ENCODE measurements around the gene RPF1. TPM values are rescaled to one million over a fixed set of nuclear protein-coding genes. Genes with fewer than 3 reads are reported as not detected.

The RPF1 gene
- 36.1 and 39.7 TPM in 2 replicates for total RNA-seq (2021)
- long read RNA-seq, transcript RPF1-201 (9 exons, 1,385 nt): major isoform, 55 of 66 reads
- long read RNA-seq, partial matches to known transcripts: 4 of 66 reads
- long read RNA-seq, other reads (novel, unspliced or antisense): 6 of 66 reads

- peak within 1 kb of the TSS; percentile 97 to 100 for H3K4me3 Mint-ChIP-seq
- Histone ChIP-seq H3K27ac (ENCODE audit: insufficient read length, low read depth, low read length) (no peak within 1 kb of the TSS), H4K5ac (ENCODE audit: insufficient read length, low read depth, low read length) (peak within 1 kb of the TSS; percentile 29), H3K56ac (ENCODE audit: insufficient read length, low read depth, low read length) (no peak within 1 kb of the TSS), H2BK20ac (ENCODE audit: low read depth, low read length, poor library complexity, severe bottlenecking) (no peak within 1 kb of the TSS), H4K20me1 (ENCODE audit: control insufficient read depth, insufficient read depth, insufficient read length) (no peaks in the 10 kb centered on the region), H2BK12ac (ENCODE audit: insufficient read length, low read depth, low read length) (no peak within 1 kb of the TSS), H3K23me2 (ENCODE audit: insufficient read length, low read depth, low read length, poor library complexity, severe bottlenecking) (no peaks in the 10 kb centered on the region), H3K23ac (ENCODE audit: insufficient read length, low read depth, low read length) (no peak within 1 kb of the TSS), H2BK120ac (ENCODE audit: low read depth, low read length, poor library complexity, severe bottlenecking) (no peak within 1 kb of the TSS), H3K4ac (ENCODE audit: low read depth, low read length) (no peak within 1 kb of the TSS; the same call in 1 of the 2 replicates), H3K14ac (ENCODE audit: insufficient read depth, low read length) (peak within 1 kb of the TSS; percentile 96), H3K79me2 (ENCODE audit: insufficient read depth, low read length) (peaks cover 3% of the 10 kb centered on the region; the same call in 1 of the 2 replicates), H3K27me3 (ENCODE audit: insufficient read depth, low read length) (no peaks in the 10 kb centered on the region; the same call in 1 of the 2 replicates), H3T11ph (ENCODE audit: low read length) (no peak within 1 kb of the TSS), H3K79me1 (ENCODE audit: insufficient read depth, low read depth, low read length, poor library complexity, severe bottlenecking) (peaks cover 2% of the 10 kb centered on the region), H3K9ac (ENCODE audit: extremely low read depth, insufficient read length, low read length) (peak within 1 kb of the TSS; percentile 64), H2AFZ (ENCODE audit: low read length) (peak within 1 kb of the TSS; percentile 97), H3K18ac (ENCODE audit: insufficient read length, low read depth, low read length) (peak within 1 kb of the TSS; percentile 79), H2AK5ac (ENCODE audit: insufficient read length, low read length) (no peak within 1 kb of the TSS), H4K8ac (replicated peaks; ENCODE audit: insufficient read length, low read depth, low read length) (no peak within 1 kb of the TSS), H3K9me3 (ENCODE audit: control insufficient read depth, low read depth, low read length) (no peaks in the 10 kb centered on the region), H4K91ac (ENCODE audit: insufficient read length, low read depth, low read length) (no peak within 1 kb of the TSS), H3K4me1 (ENCODE audit: insufficient read depth, low read length) (no peaks in the 10 kb centered on the region), H2BK15ac (ENCODE audit: low read depth, low read length) (no peak within 1 kb of the TSS), H3K4me2 (ENCODE audit: insufficient read depth, insufficient read length, low read length) (peak within 1 kb of the TSS; percentile 66), H2BK5ac (ENCODE audit: insufficient read length, low read length) (no peak within 1 kb of the TSS)
- no CpG with 5 or more reads among the region's 51 CpGs for WGBS (ENCODE audit: extremely low coverage, insufficient read length, low lambda C conversion rate)
- no peak; the same call in 2 of the 3 replicates for TF ChIP-seq CTCF (conservative IDR thresholded peaks at IDR 0.05)
- H3K27me3 Mint-ChIP-seq (ENCODE audit: low read depth): peaks cover 50% of the 10 kb centered on the region
- H3K9me3 Mint-ChIP-seq: peaks cover 15 to 16% of the 10 kb centered on the region in 2 experiments
- H3K36me3 Mint-ChIP-seq (ENCODE audit: insufficient read depth in 1 of 3, low read depth in 3 of 3): peaks cover 26 to 36% (median 35%) of the 10 kb centered on the region in 3 experiments
- peaks cover 4 to 7% of the 10 kb centered on the region in 2 experiments for H3K4me1 Mint-ChIP-seq
- DNase-seq: peak; percentile 75
- peak within 1 kb of the TSS; percentile 96 to 97 (median 97); a peak in 6 of 7 replicates for H3K27ac Mint-ChIP-seq
Measured at GRCh38 chr1:84478876-84479868, at the start of gene RPF1. Gene RPF1 (plus strand): TSS chr1:84479266. CDS start chr1:84479282, 16 bp downstream.
